Measurements from ENCODE around the gene SPCS2. TPM values are rescaled to one million over a fixed set of nuclear protein-coding genes. Genes with fewer than 3 reads are reported as not detected.

SPCS2 gene
- total RNA-seq (ENCODE audit: unreplicated experiment): 130 TPM
- long read RNA-seq, partial matches to known transcripts: 0 of 7 reads
- long read RNA-seq, other reads (novel, unspliced or antisense): 3 of 7 reads

DNA sequence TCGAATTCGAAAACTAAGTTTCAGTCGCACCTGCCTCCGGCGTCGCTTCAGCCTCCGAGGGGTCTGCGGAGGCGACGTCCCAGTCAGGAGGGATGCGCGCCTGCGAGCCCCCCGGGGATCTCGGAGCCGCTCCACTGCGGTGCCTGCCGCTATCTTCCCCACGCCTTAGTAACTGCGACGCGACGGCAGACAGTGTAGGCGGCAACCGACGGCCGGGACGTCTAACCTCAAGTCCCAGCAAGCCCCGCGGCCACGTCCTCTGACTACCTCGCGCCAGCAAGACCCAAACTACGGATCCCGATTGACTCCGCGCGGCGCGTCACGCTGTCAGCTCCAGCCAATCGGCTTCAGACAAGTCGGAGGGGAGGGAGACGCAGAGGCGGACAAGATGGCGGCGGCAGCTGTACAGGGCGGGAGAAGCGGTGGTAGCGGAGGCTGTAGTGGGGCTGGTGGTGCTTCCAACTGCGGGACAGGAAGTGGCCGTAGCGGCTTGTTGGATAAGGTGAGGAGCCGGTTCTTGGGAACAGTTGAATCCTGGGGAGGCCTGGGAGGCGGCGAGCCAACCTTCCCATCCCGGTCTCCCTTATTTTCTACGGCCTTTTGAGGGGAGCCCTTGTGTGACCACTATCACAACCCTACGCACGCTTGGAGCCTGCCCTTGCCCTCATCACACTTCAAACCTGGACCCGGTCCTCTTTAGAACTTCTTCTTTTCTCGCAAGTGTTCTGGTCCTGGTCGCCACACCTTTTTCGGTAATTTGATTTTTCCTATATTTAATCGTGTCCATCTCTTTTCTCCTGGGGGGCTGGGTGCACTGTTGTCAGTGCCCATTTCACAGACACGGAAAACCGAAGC lies at the start of gene SPCS2, which contains the start of gene XRRA1:
Gene SPCS2, plus strand, starts transcription at position 369 of the 855 bp plus-strand sequence. Its CDS starts 20 bp downstream, at position 389.
Gene XRRA1, minus strand, starts transcription at position 194 of the 855 bp plus-strand sequence. CDS start 8,213 bp downstream, outside the sequence.
- H3K4me3 Mint-ChIP-seq (ENCODE audit: unreplicated experiment): peak within 1 kb of the TSS; percentile 99
- H3K27me3 Mint-ChIP-seq (ENCODE audit: unreplicated experiment): peaks cover 1% of the 10 kb centered on the region
- DNase-seq (ENCODE audit: low spot score): peak; percentile 94
- peak within 1 kb of the TSS; percentile 93 for H3K27ac Mint-ChIP-seq (ENCODE audit: unreplicated experiment)
- H3K36me3 Mint-ChIP-seq (ENCODE audit: low read depth, unreplicated experiment): no peaks in the 10 kb centered on the region
- TF ChIP-seq, protein P1, sequence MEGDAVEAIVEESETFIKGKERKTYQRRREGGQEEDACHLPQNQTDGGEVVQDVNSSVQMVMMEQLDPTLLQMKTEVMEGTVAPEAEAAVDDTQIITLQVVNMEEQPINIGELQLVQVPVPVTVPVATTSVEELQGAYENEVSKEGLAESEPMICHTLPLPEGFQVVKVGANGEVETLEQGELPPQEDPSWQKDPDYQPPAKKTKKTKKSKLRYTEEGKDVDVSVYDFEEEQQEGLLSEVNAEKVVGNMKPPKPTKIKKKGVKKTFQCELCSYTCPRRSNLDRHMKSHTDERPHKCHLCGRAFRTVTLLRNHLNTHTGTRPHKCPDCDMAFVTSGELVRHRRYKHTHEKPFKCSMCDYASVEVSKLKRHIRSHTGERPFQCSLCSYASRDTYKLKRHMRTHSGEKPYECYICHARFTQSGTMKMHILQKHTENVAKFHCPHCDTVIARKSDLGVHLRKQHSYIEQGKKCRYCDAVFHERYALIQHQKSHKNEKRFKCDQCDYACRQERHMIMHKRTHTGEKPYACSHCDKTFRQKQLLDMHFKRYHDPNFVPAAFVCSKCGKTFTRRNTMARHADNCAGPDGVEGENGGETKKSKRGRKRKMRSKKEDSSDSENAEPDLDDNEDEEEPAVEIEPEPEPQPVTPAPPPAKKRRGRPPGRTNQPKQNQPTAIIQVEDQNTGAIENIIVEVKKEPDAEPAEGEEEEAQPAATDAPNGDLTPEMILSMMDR (IDR thresholded peaks at IDR 0.05; ENCODE audit: unreplicated experiment): no peak
- peaks cover 25% of the 10 kb centered on the region for H3K4me1 Mint-ChIP-seq (ENCODE audit: unreplicated experiment)
- H3K9me3 Mint-ChIP-seq (ENCODE audit: unreplicated experiment): no peaks in the 10 kb centered on the region

DNA sequence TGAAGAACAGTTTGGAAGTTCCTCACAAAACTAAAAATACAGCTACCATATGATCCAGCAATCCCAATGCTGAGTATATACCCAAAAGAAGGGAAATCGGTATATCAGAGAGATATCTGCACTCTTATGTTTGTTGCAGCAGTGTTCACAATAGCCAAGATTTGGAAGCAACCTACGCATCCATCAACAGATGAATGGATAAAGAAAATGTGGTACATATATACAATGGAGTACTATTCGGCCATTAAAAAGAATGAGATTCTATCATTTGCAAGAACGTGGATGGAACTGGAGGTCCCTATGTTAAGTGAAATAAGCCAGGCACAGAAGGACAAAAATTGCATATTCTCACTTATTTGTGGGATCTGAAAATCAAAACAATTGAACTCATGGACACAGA lies 46.7 kb upstream of the SPCS2 start:
- Mint-ChIP-seq H3K9me3 (ENCODE audit: unreplicated experiment) (peaks cover 3% of the 10 kb centered on the region), H3K27me3 (ENCODE audit: unreplicated experiment) (peaks cover 2% of the 10 kb centered on the region), H3K36me3 (ENCODE audit: low read depth, unreplicated experiment) (peaks cover 30% of the 10 kb centered on the region), H3K4me3 (ENCODE audit: unreplicated experiment) (no peak overlapping the region), H3K4me1 (ENCODE audit: unreplicated experiment) (peaks cover 16% of the 10 kb centered on the region), H3K27ac (ENCODE audit: unreplicated experiment) (no peak overlapping the region)
- no peak for DNase-seq (ENCODE audit: low spot score)
- TF ChIP-seq, protein P1 (IDR thresholded peaks at IDR 0.05; ENCODE audit: unreplicated experiment): no peak

DNA sequence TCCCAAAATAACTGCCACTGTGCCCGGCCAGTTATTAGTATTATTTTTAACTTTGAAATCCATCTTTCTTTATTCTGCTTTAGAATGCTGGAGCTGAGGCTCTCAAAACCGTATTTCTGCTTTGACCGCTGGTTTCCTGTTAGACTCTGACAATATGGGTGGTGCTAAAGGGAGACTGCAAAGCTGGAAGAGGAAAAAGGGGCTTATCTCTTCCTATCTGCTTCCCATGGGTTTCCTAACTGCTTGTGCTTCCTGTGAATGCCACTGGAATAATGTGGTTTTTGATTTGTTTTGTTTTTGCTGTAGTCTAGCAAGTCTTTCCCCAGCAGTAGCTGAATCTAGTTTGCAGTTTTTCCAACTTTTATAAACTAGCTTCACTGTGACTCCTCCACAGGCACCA lies 43.7 kb upstream of the SPCS2 start:
- H3K36me3 Mint-ChIP-seq (ENCODE audit: low read depth, unreplicated experiment): peaks cover 34% of the 10 kb centered on the region
- TF ChIP-seq, protein P1 (IDR thresholded peaks at IDR 0.05; ENCODE audit: unreplicated experiment): no peak
- peaks cover 16% of the 10 kb centered on the region for H3K4me1 Mint-ChIP-seq (ENCODE audit: unreplicated experiment)
- peak overlapping the region; percentile 98 for H3K27ac Mint-ChIP-seq (ENCODE audit: unreplicated experiment)
- peak; percentile 15 for DNase-seq (ENCODE audit: low spot score)
- H3K4me3 Mint-ChIP-seq (ENCODE audit: unreplicated experiment): no peak overlapping the region
- H3K27me3 Mint-ChIP-seq (ENCODE audit: unreplicated experiment): peaks cover 2% of the 10 kb centered on the region
- no peaks in the 10 kb centered on the region for H3K9me3 Mint-ChIP-seq (ENCODE audit: unreplicated experiment)

DNA sequence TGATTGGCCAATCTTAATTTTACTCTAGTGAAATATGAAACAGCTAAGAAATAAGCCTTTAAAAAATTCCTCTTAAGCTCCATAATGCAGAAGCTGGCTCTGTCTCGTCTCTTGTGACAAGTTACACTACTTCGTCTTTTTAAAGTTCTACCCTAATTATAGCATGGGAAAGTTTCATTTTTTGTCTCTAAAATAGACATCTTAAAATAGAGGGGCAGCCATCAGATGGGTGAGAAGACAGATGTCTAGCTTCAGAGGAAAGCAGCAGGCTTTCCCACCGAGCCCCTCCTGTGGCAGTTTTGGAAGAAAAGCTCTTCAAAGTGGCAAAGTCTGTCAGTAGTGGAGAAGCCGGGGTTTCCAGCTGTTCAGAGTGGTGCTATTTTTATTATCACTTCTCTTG lies 39.7 kb upstream of the SPCS2 start:
- H3K4me1 Mint-ChIP-seq (ENCODE audit: unreplicated experiment): peaks cover 13% of the 10 kb centered on the region
- H3K36me3 Mint-ChIP-seq (ENCODE audit: low read depth, unreplicated experiment): peaks cover 29% of the 10 kb centered on the region
- H3K27me3 Mint-ChIP-seq (ENCODE audit: unreplicated experiment): peaks cover 5% of the 10 kb centered on the region
- DNase-seq (ENCODE audit: low spot score): no peak
- H3K9me3 Mint-ChIP-seq (ENCODE audit: unreplicated experiment): no peaks in the 10 kb centered on the region
- TF ChIP-seq, protein P1 (IDR thresholded peaks at IDR 0.05; ENCODE audit: unreplicated experiment): no peak
- H3K27ac Mint-ChIP-seq (ENCODE audit: unreplicated experiment): no peak overlapping the region
- no peak overlapping the region for H3K4me3 Mint-ChIP-seq (ENCODE audit: unreplicated experiment)

DNA sequence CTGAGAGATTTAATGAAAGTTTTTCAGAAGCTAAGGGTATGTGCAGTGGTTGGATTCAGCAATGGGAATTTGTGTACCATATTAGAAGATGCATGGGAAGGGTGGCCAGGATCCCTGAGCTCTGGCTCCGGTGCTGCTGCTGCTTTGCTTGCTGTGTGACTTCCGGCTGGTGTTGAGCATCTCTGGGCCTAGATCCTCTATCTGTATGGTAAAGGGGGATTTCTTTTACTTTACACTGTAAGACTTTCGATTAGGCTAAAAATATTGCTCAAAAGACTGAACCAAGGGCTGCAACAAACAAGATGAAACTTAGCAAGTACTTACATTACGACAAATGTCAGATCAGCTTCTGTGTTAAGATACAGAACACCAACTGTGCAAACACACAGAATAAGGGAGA lies 39.3 kb upstream of the SPCS2 start:
- Mint-ChIP-seq H3K4me3 (ENCODE audit: unreplicated experiment) (no peak overlapping the region), H3K9me3 (ENCODE audit: unreplicated experiment) (no peaks in the 10 kb centered on the region), H3K4me1 (ENCODE audit: unreplicated experiment) (peaks cover 9% of the 10 kb centered on the region), H3K27me3 (ENCODE audit: unreplicated experiment) (peaks cover 5% of the 10 kb centered on the region), H3K36me3 (ENCODE audit: low read depth, unreplicated experiment) (peaks cover 29% of the 10 kb centered on the region), H3K27ac (ENCODE audit: unreplicated experiment) (no peak overlapping the region)
- no peak for DNase-seq (ENCODE audit: low spot score)
- TF ChIP-seq, protein P1 (IDR thresholded peaks at IDR 0.05; ENCODE audit: unreplicated experiment): no peak
